Stimulated activated CD8-positive, alpha-beta memory T cell treated with anti-CD3 and anti-CD28 coated beads, Interleukin-12 subunit alpha, Interleukin-12 subunit beta, amount 100 ng/mL, for 24 hours (primary cell): ENCODE data around the gene STK32B.

Source experiments
- DNase-seq: peaks from one replicate; pipeline ENCODE4 v3.0.0-alpha.2; 2020; ENCODE audit errors: extremely low read depth

Gene STK32B

GRCh38 chr4:5124876-5125275, 73.6 kb downstream of the STK32B start:
- DNase-seq: no peak

DNA sequence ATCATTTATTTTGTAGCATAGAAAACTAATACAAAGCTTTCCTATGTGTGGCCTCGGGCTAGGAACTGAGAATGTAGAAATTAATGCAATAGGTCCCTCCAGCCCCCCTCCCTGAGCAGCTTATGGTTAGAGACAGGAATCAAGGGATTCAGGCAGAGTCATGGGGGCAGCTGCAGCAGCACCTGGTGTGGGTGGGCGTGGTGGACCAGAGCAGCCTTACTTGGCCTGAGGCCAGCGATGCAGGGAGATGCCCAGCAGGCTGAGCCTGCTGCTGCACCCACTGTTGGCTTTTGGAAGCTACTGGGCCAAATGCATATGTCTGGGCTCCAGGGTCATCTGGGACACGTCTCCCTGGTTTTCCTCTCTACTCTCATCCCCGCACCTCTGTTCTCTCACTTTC, 74.0 kb downstream of the STK32B start:
- no peak for DNase-seq

DNA sequence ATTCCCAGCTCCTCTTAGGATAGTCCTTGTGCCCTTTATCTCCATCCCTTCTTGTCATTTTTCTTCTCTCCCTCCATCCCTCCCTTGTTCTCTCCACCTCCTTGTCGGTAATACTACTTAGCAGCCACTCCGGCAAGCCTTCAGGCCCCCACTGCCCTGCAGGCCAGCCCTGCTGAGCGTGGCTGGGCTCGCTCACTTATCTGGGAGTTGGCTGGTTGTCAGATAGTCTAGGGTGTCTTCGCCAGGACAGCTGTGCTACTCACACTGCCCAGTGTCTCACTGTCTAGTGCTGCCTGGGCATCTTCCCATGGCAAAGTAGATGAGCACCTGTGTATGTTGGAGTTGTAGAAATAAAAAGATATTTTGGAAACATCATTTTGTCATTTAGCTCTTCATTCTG, 75.0 kb downstream of the STK32B start:
- DNase-seq: no peak

GRCh38 chr4:5126857-5127256, 75.6 kb downstream of the STK32B start:
- no peak for DNase-seq

- no peak for DNase-seq
Observed at GRCh38 chr4:5127556-5127955, 76.3 kb downstream of the STK32B start.

DNA sequence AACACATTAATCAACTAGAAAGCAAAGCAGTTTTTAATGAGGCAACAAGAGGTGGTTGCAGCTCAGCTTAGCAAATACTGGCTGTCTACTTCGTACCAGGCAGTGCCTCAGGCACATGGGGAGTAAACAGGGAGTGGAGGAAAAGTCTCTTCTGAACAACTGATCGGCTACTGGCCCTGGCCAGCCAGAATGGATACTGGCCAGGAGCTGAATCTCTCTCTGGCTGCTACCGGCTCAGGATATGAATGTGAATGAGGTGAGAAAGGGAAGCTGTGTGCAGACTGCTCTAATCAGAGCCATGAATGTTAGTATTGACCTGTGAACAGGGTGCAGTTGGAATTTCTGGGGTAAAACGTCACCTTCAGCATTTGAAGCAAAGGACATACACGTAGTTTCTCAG, 77.3 kb downstream of the STK32B start:
- DNase-seq: no peak

DNA sequence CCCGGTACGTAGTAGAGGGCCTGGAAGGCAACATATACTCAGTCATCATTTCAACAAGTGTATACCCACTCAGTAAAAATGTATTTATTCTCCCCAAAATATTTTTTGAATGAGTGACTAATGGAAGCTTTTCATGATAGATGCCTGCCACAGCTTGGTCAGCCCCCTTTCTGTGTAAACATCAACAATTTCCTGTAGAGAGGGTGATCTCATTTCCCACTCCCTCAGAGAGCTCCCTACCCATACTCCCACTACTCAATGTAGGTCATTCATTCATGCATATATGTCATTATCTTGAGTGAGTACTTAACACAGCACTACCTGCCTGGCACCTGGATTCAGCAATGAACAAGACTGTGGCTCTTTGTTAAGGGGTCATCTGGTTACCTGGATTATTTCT, 81.9 kb downstream of the STK32B start:
- no peak for DNase-seq

GRCh38 chr4:5133933-5134594, 82.8 kb downstream of the STK32B start:
- no peak for DNase-seq

DNA sequence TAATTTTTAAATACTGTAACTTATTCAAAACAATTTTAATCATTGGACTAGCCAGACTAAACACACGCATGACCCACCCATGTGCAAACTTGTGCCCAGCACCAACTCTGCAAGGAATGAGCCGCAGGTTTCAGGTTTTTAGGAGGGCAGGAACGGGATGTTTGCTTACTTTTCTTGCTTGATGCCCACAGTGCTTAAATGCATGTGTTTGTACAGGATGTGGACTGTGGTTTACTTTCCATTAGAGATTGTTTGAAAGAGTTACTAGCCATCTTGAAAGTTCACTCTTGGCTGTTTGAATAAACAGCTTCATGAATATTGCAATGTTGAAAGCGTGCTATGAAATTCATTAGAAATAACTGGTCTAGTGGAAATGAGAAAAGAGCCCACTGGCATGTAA, 83.3 kb downstream of the STK32B start:
- DNase-seq: no peak

DNA sequence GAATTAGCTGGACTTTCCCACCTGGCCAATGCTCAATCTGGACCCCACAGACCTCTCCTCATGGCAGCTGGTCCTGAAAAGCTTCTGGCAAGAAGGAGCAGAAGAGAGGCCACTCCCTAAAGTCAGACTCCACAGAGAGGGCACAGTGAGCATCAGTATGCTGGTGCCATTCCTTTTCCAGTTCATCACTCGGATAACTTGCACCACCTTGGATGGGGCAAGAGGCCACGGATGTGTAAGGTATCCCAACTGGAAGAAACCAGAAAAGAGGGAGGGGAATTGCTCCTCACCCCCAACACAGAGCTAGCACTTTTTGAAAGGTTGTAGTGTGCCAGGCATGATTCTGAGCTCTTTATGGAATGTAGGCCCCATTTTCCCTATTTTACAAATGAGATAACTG, 85.9 kb downstream of the STK32B start:
- DNase-seq: no peak

DNA sequence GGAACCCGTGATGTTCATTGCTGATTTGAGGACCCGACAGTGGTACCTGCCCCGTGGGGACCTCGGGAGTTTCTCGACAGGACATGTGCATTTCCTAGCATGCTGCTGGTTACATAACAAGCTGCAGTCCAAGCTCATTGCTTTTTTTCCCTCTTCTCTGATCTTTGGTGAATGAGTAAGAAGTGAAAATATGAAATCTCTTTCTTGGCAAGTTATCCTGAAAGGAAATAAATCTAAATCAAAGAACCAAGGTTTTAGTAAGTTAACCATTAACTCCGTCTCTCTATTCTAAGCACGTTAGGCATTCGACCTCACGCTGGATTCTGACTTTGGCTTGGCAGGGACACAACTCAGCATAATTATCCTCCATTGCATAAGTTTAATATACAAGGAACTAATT, 86.6 kb downstream of the STK32B start:
- DNase-seq: no peak

- DNase-seq: no peak
Observed at GRCh38 chr4:5138389-5138788, 87.1 kb downstream of the STK32B start.

GRCh38 chr4:5139141-5139540, 87.9 kb downstream of the STK32B start:
- DNase-seq: no peak

GRCh38 chr4:5141802-5142201, 90.5 kb downstream of the STK32B start:
- no peak for DNase-seq

- no peak for DNase-seq
Observed at GRCh38 chr4:5142726-5143125, 91.4 kb downstream of the STK32B start.

- DNase-seq: no peak
Observed at GRCh38 chr4:5143306-5143861, 92.1 kb downstream of the STK32B start.

- no peak for DNase-seq
Observed at GRCh38 chr4:5143940-5144339, 92.7 kb downstream of the STK32B start.

GRCh38 chr4:5144384-5144783, 93.1 kb downstream of the STK32B start:
- no peak for DNase-seq

- DNase-seq: no peak
Observed at GRCh38 chr4:5146248-5146647, 95.0 kb downstream of the STK32B start.

GRCh38 chr4:5152521-5152920, 101.2 kb downstream of the STK32B start:
- no peak for DNase-seq

- no peak for DNase-seq
Observed at GRCh38 chr4:5156682-5157081, 105.4 kb downstream of the STK32B start.

GRCh38 chr4:5157791-5158770, 106.8 kb downstream of the STK32B start:
- DNase-seq: no peak

- DNase-seq: no peak
Observed at GRCh38 chr4:5158825-5159224, 107.5 kb downstream of the STK32B start.
